HEK293 (cell line): ENCODE measurements around the gene CCDC85A.

ENCODE experiments used
- CTCF ChIP-seq: fragments of 450-650 bp; formaldehyde crosslinking; IDR thresholded peaks from 2 replicates; pipeline ENCODE4 v1.5.1; 2016; ENCODE audit warnings: missing biosample characterization, missing genetic modification characterization
- ZNF146 ChIP-seq: fragments of 450-650 bp; formaldehyde crosslinking; IDR thresholded peaks from 2 replicates; pipeline ENCODE4 v1.5.1; 2016; ENCODE audit warnings: missing biosample characterization, missing genetic modification characterization

GRCh38 chr2:56375251-56375650, 191.5 kb downstream of the CCDC85A start:
- no peak for TF ChIP-seq ZNF146 (tag by site-specific recombination)
- no peak for TF ChIP-seq CTCF
